Dedifferentiated amniotic fluid mesenchymal stem cell (primary cell): ENCODE measurements around the gene TAF10.

Experiments used
- DNase-seq: peaks from one replicate; pipeline ENCODE4 v3.0.0-alpha.2; 2016; ENCODE audit errors: extremely low spot score

The TAF10 gene

GRCh38 chr11:6608726-6609501, 3.1 kb downstream of the TAF10 start:
- no peak for DNase-seq

GRCh38 chr11:6608011-6608410, 4.0 kb downstream of the TAF10 start:
- DNase-seq: no peak

GRCh38 chr11:6607190-6607795, 4.7 kb downstream of the TAF10 start:
- DNase-seq: no peak

GRCh38 chr11:6606471-6607189, 5.4 kb downstream of the TAF10 start:
- peak; percentile 92 for DNase-seq

- DNase-seq: no peak
Observed at GRCh38 chr11:6604790-6605189, 7.2 kb downstream of the TAF10 start.

GRCh38 chr11:6604081-6604626, 7.9 kb downstream of the TAF10 start:
- DNase-seq: peak; percentile 53

- DNase-seq: peak; percentile 83
Observed at GRCh38 chr11:6603287-6604080, 8.5 kb downstream of the TAF10 start, which contains the start of the genes ILK and RRP8. Gene ILK, plus strand, starts transcription at chr11:6603774. Its CDS starts 498 bp downstream, at chr11:6604272. Gene RRP8, minus strand, starts transcription at chr11:6603616. Its CDS starts 114 bp downstream, at chr11:6603502.

GRCh38 chr11:6602096-6602940, 9.7 kb downstream of the TAF10 start:
- no peak for DNase-seq

- no peak for DNase-seq
Observed at GRCh38 chr11:6601041-6601461, 11.0 kb downstream of the TAF10 start.

GRCh38 chr11:6599881-6600390, 12.1 kb downstream of the TAF10 start:
- no peak for DNase-seq

GRCh38 chr11:6599449-6599848, 12.6 kb downstream of the TAF10 start:
- DNase-seq: no peak

- DNase-seq: no peak
Observed at GRCh38 chr11:6598555-6598954, 13.5 kb downstream of the TAF10 start.

- no peak for DNase-seq
Observed at GRCh38 chr11:6596239-6596877, 15.7 kb downstream of the TAF10 start.

- no peak for DNase-seq
Observed at GRCh38 chr11:6594142-6594768, 17.8 kb downstream of the TAF10 start.

- no peak for DNase-seq
Observed at GRCh38 chr11:6588018-6588417, 24.0 kb downstream of the TAF10 start.

- DNase-seq: no peak
Observed at GRCh38 chr11:6587360-6587953, 24.6 kb downstream of the TAF10 start.

GRCh38 chr11:6586434-6587359, 25.3 kb downstream of the TAF10 start:
- no peak for DNase-seq

GRCh38 chr11:6584528-6584927, 27.5 kb downstream of the TAF10 start:
- no peak for DNase-seq
